Activated CD8-positive, alpha-beta memory T cell treated with anti-CD3 and anti-CD28 coated beads for 4 hours (primary cell): ENCODE data around the gene SLC26A5.

Experiments used
- DNase-seq, 2 donors: peaks; one replicate each; pipeline ENCODE4 v3.0.0-alpha.2; 2020; ENCODE audit warnings: low read depth in 2 of 2

The SLC26A5 gene

GRCh38 chr7:103346396-103346795, 99.6 kb downstream of the SLC26A5 start:
- no peak for DNase-seq

- peak; percentile 75 to 77 for DNase-seq
Observed at GRCh38 chr7:103344453-103345149, 101.4 kb downstream of the SLC26A5 start, which contains the start of gene DNAJC2. Gene DNAJC2, minus strand, starts transcription at chr7:103344767. Its CDS starts 145 bp downstream, at chr7:103344622.

GRCh38 chr7:103343758-103344452, 102.1 kb downstream of the SLC26A5 start:
- DNase-seq = peak in 1 of 2 donors; percentile 13

GRCh38 chr7:103343332-103343731, 102.7 kb downstream of the SLC26A5 start:
- DNase-seq = no peak

- no peak for DNase-seq
Observed at GRCh38 chr7:103341466-103341865, 104.5 kb downstream of the SLC26A5 start.

GRCh38 chr7:103338864-103339263, 107.1 kb downstream of the SLC26A5 start:
- no peak for DNase-seq

- no peak for DNase-seq
Observed at GRCh38 chr7:103336761-103337160, 109.2 kb downstream of the SLC26A5 start.

- DNase-seq = no peak
Observed at GRCh38 chr7:103325744-103326143, 120.3 kb downstream of the SLC26A5 start.
